Measurements from ENCODE around the gene CCDC30.
"Not testable (repeated sequence)": the region's sequence is repeated elsewhere in the genome, so short reads cannot be mapped to it uniquely, and the experiment has no call there.

The CCDC30 gene

GRCh38 chr1:42657981-42658876 lies 195.1 kb downstream of the CCDC30 start, which contains the start of gene PPIH:
Gene PPIH (plus strand): TSS chr1:42658423. CDS start chr1:42658447, 24 bp downstream.
- peak; percentile 97 for DNase-seq (ENCODE audit: low spot score)

DNA sequence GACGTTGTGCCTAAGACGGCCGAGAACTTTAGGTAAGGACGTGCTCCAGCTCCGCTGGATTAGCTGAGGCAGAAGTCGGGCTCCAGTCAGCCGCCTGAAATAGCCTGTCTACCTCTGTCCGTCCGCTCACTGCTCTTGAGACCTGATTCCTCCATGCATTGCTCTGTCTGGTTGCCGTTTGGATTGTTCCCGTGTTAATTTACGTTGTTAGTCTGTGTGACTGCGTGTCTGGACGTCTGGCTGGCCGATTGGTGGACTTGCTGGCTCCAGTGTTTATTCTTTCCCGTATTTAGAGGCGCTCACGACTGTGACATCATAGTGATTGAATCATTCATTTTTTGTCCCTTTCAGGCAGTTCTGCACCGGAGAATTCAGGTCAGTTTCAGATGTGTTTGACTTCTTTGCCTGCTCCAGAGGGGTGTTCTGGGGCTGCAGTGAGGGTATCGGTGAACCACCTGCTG lies 195.8 kb downstream of the CCDC30 start:
- peak; percentile 20 for DNase-seq (ENCODE audit: low spot score)

- DNase-seq (ENCODE audit: low spot score) = no peak
Measured at GRCh38 chr1:42660907-42661500, 197.9 kb downstream of the CCDC30 start.

- DNase-seq (ENCODE audit: low spot score) = no peak
Measured at GRCh38 chr1:42669936-42670335, 206.8 kb downstream of the CCDC30 start.

DNA sequence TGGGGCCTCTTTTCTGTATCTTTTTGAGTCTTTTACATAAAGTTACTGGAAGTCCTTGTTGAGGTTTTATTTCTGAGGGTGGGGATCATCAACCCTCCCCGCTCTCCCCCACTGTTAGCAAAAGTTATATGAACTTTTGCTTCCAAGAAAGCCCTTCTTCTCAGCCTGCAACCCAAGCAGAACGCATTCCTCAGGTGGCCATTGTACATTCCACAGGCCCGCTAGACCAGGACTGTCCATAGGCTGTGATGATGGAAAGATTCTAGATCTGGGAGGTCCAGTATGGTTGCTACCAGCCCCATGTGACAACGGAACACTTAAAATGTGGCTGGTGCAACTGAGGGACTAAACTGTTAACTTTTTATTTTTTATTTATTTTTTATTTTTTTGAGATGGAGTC lies 207.3 kb downstream of the CCDC30 start:
- DNase-seq (ENCODE audit: low spot score) = no peak

DNA sequence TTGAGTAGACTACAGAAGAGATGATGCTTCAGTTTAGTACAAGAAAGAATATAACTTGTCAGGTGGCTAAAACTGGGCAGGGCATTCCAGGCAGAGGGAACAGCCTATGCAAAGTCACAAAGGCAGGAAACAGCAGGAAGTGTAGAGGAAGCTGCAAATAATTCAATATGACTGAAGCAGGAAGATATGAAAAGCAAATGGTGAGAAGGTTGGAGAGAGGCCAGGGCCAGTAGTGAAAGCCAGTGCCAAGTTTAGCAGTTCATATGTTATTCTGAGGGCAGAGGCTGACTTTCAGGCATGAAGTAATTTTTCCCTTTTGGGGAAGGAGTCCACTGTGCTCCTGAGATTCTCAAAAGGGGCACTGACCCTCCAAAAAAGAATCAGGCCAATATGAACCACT lies 211.1 kb downstream of the CCDC30 start:
- DNase-seq (ENCODE audit: low spot score) = no peak

- DNase-seq (ENCODE audit: low spot score) = no peak
Measured at GRCh38 chr1:42674682-42675081, 211.6 kb downstream of the CCDC30 start.

- DNase-seq (ENCODE audit: low spot score) = no peak
Measured at GRCh38 chr1:42675467-42675866, 212.4 kb downstream of the CCDC30 start.

GRCh38 chr1:42676534-42677087 lies 213.5 kb downstream of the CCDC30 start:
- no peak for DNase-seq (ENCODE audit: low spot score)

DNA sequence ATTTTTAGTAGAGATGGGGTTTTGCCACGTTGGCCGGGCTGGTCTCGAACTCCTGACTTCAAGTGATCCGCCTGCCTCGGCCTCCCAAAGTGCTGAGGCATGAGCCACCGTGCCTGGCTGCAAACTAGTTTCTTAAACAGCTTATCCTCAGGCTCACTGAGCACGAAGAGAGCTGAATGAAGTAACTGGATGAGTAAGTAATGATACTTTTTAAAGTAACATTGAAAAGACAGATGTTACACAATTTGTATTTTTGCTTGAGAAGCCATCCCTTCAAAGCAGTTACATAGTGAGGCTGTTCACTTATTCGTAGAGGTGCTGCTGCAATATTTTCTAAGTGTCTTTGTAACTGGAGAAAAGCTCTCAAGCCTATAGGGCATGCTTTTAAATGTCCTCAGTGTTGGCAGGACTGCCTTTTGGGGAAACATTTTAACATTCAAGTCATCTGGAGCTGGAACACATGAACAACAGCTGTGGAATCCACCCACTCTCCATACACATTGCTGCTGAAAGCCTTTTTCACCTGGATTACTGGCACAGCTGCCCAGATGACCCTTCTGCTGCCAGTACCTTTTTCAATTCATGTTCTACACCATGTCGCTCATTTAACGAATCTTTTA lies 216.4 kb downstream of the CCDC30 start:
- DNase-seq (ENCODE audit: low spot score) = peak; percentile 47

GRCh38 chr1:42680055-42680454 lies 217.0 kb downstream of the CCDC30 start:
- DNase-seq (ENCODE audit: low spot score) = no peak

- DNase-seq (ENCODE audit: low spot score) = peak; percentile 24
Measured at GRCh38 chr1:42680921-42681683, 218.0 kb downstream of the CCDC30 start.

DNA sequence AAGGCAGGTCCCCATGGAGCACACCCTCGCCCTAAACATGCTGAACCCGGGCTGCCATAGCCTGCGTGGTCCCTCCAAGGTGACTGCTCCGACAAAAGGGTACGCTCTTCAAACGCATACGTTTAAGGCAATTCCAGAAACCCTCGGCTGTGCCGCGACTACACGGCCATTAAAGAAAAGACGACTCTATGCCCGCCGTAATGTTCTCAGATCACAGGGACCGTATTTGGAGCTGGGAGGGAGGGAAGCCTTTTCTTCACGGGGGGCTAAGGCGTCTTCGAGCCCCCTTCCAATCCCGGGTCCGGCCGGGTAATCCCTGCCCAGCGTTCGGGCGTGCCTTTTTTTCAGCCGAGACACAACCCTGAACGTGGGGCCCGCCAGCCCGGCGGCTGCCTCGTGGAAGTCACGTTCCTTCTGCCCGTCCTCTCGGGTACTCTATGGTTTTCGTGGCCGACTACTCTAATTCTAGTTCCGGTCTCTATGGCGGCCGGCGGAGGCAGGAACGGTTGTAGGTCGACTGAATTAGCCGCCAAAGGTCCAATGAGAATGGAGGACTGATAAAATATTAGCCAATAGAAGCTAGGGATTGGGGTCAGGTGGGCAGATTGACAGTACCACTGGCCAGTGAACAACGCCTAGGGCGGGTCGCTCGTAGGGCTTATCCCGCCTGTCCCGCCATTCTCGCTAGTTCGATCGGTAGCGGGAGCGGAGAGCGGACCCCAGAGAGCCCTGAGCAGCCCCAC lies 218.8 kb downstream of the CCDC30 start, which contains the start of gene YBX1:
Gene YBX1 (plus strand): TSS at position 678 of the 743 bp plus-strand sequence. CDS start 148 bp downstream, outside the sequence.
- DNase-seq (ENCODE audit: low spot score) = peak; percentile 99

GRCh38 chr1:42682484-42682738 lies 219.3 kb downstream of the CCDC30 start:
- not testable (repeated sequence) for DNase-seq (ENCODE audit: low spot score)

GRCh38 chr1:42682739-42683531 lies 219.8 kb downstream of the CCDC30 start:
- DNase-seq (ENCODE audit: low spot score) = peak; percentile 90

DNA sequence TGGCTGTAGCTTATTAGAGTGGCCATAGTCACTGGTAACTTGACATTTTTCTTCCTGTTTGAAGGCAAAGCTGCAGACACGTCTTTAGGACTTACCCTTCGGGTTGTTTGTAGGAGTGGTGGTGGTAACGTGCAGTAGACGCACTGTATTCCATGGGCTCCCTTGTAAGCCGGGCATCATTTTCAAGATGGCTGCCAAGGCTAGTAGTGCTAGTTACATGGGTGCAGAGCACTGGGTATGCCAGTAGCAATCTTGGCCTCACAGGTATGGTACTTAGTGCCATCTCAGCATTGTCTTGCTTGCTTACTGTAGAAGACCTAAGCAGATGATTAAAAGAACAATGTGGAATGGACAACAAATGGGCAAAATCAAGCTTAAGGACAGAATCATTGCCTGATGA lies 221.1 kb downstream of the CCDC30 start:
- DNase-seq (ENCODE audit: low spot score) = peak; percentile 18

GRCh38 chr1:42686418-42686817 lies 223.3 kb downstream of the CCDC30 start:
- DNase-seq (ENCODE audit: low spot score) = no peak

GRCh38 chr1:42689912-42690311 lies 226.8 kb downstream of the CCDC30 start:
- DNase-seq (ENCODE audit: low spot score) = no peak

DNA sequence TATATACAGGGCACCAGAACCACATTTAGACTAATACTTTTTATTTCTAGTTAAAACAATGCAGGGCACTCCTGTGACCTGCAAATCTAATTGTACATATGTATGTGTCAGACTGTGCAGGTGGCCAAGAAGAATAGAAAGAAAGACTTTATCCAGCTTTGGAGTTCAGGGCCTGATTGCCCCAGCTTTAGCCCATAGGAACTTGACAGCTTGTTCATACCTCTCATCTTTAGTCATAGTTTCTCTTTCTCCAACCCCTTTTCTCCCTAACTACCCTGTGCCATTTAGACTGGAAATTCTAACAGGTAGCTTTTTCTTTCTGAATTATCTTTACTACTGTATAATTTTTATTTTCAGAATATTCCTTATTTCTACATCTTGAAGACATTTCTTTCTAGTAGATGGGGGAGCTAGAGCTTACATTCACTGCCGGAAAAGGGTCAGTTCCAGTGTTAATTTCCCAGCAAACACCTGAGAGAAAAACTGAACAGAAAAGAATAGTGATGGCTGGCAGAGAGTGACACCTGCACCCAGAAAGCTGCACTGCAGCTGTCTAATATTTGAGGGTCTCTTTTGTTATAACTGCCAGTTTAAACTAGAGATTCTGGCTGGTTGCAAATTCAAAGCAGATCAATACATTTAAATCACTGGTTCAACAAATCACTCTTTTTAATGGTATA lies 227.5 kb downstream of the CCDC30 start:
- DNase-seq (ENCODE audit: low spot score) = no peak

DNA sequence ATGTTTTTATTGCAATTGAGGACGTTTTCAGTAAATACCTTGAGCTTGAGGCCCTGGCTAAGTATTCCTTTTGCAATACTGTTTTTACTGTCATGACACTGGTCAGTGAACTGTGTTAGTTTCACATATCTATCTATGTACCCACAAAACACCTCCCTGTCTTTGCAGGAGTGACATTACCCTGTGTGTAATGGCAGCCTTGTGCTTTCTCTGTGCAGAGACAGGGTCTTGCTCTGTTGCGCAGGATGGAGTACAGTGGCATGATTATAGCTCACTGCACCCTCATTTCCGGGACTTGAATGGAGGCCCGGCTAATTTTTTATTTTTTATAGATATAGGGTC lies 228.0 kb downstream of the CCDC30 start:
- DNase-seq (ENCODE audit: low spot score) = no peak

Data from GM03348 (cell line).